Kidney (tissue), 14 donors: ENCODE measurements around the gene BPIFA3. TPM values are rescaled to one million over a fixed set of nuclear protein-coding genes. Genes with fewer than 3 reads are reported as not detected.

ENCODE experiments used
- DNase-seq, 5 donors: peaks; one replicate each; pipeline ENCODE4 v3.0.0-alpha.2; 2013 to 2020
- FAIRE-seq: peaks from 2 replicates; lab custom pipeline; 2012; peaks lifted over from hg19 to GRCh38; lab: Jason Lieb, UNC
- H3K27ac ChIP-seq, 2 donors: one replicate each; pipeline ENCODE4 v1.7.0; 2013; ENCODE audit warnings: low read depth in 2 of 2, low read length in 2 of 2, inconsistent platforms in 1 of 2
- H3K27me3 ChIP-seq: one replicate; pipeline ENCODE4 v1.7.1; 2013; ENCODE audit warnings: low read length, inconsistent platforms; ENCODE audit not compliant: control insufficient read depth, insufficient read depth
- H3K36me3 ChIP-seq, 3 donors: one replicate each; pipeline versions ENCODE4 v1.7.0 to v1.7.1; 2013; ENCODE audit warnings: low read length in 3 of 3, control low read depth in 1 of 3, inconsistent platforms in 1 of 3; ENCODE audit not compliant: insufficient read depth in 3 of 3, control insufficient read depth in 2 of 3
- H3K4me1 ChIP-seq, 3 donors: one replicate each; pipeline versions ENCODE4 v1.7.0 to v1.7.1; 2013; ENCODE audit warnings: low read length in 3 of 3, inconsistent platforms in 1 of 3, low read depth in 1 of 3; ENCODE audit not compliant: control insufficient read depth in 2 of 3, insufficient read depth in 2 of 3
- H3K4me3 ChIP-seq, 3 donors: one replicate each; pipeline versions ENCODE4 v1.7.0 to v1.8.1; 2013; ENCODE audit warnings: low read length in 3 of 3, control low read depth in 1 of 3, inconsistent platforms in 1 of 3
- H3K9ac ChIP-seq, 3 donors: one replicate each; pipeline versions ENCODE4 v1.7.0 to v1.7.1; 2013; ENCODE audit warnings: low read length in 3 of 3, control low read depth in 1 of 3, inconsistent platforms in 1 of 3
- H3K9me3 ChIP-seq, 3 donors: one replicate each; pipeline versions ENCODE4 v1.7.0 to v1.7.1; 2013; ENCODE audit warnings: low read length in 3 of 3, control low read depth in 1 of 3, inconsistent platforms in 1 of 3; ENCODE audit not compliant: control insufficient read depth in 2 of 3, insufficient read depth in 1 of 3
- intact Hi-C: fragments of 100-400 bp; cut with DNase I; formaldehyde crosslinking; loops from one replicate; pipeline ENCODE4 v1.11.1; 2022
- polyA plus RNA-seq: library from polyadenylated mRNA; stranded (reverse); fragments of 350-450 nt; fragmentation: Illumina TruSeq; extraction: RNeasy Lipid Tissue Mini Kit (QIAGEN cat#74804); gene quantifications from one replicate; pipeline ENCODE4 v1.2.3, GENCODE V29; 2014; ENCODE audit warnings: low read depth, low replicate concordance; ENCODE audit not compliant: insufficient read depth
- total RNA-seq: library from RNA; stranded (reverse); fragmentation: NEBNext Ultra II Directional; extraction: Animal tissue kit (Norgen Biotek cat#: 25700); gene quantifications from one replicate; pipeline ENCODE4 v1.2.1, GENCODE V29; 2021
- TF ChIP-seq, protein P1 (sequence below): IDR thresholded peaks from 3 replicates; pipeline ENCODE4 v1.5.1; 2012; ENCODE audit warnings: mild to moderate bottlenecking, moderate library complexity, borderline replicate concordance; ENCODE audit not compliant: insufficient read depth; ENCODE audit errors: extremely low read depth
- donor health status: control.
- donor health status: control.
- donor health status: control.
- donor health status: control.
- donor health status: control.
- donor health status: DM: yes; HTN: yes; CAD: no.
- donor health status: Normal renal cell carcinoma (clear cell type).

The BPIFA3 gene
- total and polyA plus RNA-seq, 2 donors from 2014 or later: not detected

DNA sequence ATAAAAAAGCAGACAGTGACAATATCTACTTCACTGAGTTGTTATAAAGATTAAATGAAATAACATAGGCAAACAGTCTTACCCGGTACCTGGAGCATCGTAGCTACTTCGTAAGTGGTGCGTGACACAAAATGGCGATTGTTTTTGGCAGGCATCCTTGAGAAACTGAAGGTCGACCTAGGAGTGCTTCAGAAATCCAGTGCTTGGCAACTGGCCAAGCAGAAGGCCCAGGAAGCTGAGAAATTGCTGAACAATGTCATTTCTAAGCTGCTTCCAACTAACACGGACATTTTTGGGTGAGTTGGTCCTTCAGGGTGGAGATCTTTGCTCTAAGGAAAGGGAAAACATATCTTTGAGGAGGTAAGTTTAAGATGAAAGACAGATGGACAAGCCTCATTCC is 44.4 kb upstream of the BPIFA3 start:
- TF ChIP-seq, protein P1, sequence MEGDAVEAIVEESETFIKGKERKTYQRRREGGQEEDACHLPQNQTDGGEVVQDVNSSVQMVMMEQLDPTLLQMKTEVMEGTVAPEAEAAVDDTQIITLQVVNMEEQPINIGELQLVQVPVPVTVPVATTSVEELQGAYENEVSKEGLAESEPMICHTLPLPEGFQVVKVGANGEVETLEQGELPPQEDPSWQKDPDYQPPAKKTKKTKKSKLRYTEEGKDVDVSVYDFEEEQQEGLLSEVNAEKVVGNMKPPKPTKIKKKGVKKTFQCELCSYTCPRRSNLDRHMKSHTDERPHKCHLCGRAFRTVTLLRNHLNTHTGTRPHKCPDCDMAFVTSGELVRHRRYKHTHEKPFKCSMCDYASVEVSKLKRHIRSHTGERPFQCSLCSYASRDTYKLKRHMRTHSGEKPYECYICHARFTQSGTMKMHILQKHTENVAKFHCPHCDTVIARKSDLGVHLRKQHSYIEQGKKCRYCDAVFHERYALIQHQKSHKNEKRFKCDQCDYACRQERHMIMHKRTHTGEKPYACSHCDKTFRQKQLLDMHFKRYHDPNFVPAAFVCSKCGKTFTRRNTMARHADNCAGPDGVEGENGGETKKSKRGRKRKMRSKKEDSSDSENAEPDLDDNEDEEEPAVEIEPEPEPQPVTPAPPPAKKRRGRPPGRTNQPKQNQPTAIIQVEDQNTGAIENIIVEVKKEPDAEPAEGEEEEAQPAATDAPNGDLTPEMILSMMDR: no peak
- Histone ChIP-seq H3K36me3 (no peaks in the 10 kb centered on the region), H3K4me1 (no peaks in the 10 kb centered on the region), H3K4me3 (no peak overlapping the region), H3K9me3 (peaks cover 0 to 10% (median 0%) of the 10 kb centered on the region in 3 donors), H3K27ac (no peak overlapping the region), H3K27me3 (no peaks in the 10 kb centered on the region), H3K9ac (no peak overlapping the region)
- intact Hi-C loops: no loop called here
- DNase-seq (no peak), FAIRE-seq (no peak)

DNA sequence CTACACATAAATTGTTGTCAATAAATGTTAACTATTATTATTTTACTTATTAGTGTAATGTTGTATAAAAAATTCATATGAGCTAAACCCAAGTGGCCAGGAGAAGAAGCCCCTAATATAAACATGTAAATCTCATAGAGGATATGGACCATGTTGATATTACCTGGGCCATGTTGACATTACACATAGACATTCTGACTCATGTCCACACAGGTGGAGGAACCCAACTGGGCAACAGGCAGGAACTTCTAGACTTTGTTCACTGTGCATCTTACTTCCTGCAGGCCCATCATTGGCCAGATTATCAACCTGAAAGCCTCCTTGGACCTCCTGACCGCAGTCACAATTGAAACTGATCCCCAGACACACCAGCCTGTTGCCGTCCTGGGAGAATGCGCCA is 42.0 kb upstream of the BPIFA3 start:
- Histone ChIP-seq H3K27ac (no peak overlapping the region), H3K36me3 (no peaks in the 10 kb centered on the region), H3K9ac (no peak overlapping the region), H3K4me3 (no peak overlapping the region), H3K9me3 (no peaks in the 10 kb centered on the region), H3K27me3 (no peaks in the 10 kb centered on the region), H3K4me1 (no peaks in the 10 kb centered on the region)
- intact Hi-C loops: no loop called here
- TF ChIP-seq, protein P1: no peak
- FAIRE-seq (no peak), DNase-seq (no peak)

DNA sequence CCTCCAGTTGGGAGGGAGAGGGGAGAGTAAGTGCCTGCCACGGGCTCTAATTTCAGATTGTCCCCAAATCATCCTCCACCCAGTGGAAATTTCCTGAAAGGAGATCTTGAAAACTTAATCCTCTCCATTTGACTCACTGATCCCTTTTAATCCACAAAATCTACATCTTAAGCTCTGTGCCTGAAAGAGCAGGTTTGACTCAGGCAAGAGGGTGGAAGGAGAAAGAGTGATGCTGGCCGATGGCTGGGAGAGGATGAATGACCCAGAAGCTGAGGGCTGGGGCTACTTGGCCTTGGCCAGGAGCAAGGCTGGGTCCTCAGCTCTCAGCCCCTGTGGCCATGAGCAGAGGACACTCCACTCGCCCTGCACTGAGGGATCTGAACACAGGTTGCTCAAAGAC is 41.1 kb upstream of the BPIFA3 start:
- intact Hi-C loops: no loop called here
- H3K9me3 ChIP-seq: no peaks in the 10 kb centered on the region
- no peak overlapping the region for H3K9ac ChIP-seq
- TF ChIP-seq, protein P1: no peak
- no peaks in the 10 kb centered on the region for H3K36me3 ChIP-seq
- no peak overlapping the region for H3K27ac ChIP-seq
- H3K27me3 ChIP-seq: no peaks in the 10 kb centered on the region
- H3K4me1 ChIP-seq: no peaks in the 10 kb centered on the region
- H3K4me3 ChIP-seq: no peak overlapping the region
- FAIRE-seq (no peak), DNase-seq (no peak)

DNA sequence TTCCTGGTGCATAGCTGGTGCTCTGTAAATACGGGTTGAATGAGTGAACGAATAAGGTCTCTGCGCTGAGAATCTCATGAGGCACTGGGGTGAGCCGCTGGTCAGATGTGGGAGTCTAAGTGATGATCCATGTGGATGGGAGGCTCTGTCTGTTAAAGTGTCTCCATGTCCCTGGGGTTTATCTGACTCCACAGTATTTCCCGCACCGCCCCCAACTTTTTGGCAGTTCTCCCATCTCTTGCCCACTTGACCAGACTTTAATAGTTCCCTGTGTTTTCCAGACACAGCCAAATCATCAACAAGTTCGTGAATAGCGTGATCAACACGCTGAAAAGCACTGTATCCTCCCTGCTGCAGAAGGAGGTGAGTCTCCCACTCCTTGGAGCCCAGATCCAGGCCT is 39.3 kb upstream of the BPIFA3 start:
- intact Hi-C loops: no loop called here
- Histone ChIP-seq H3K27me3 (no peaks in the 10 kb centered on the region), H3K27ac (no peak overlapping the region), H3K36me3 (no peaks in the 10 kb centered on the region), H3K9me3 (no peaks in the 10 kb centered on the region), H3K9ac (no peak overlapping the region), H3K4me1 (no peaks in the 10 kb centered on the region), H3K4me3 (no peak overlapping the region)
- TF ChIP-seq, protein P1: no peak
- DNase-seq: no peak
- no peak for FAIRE-seq
